Measurements from ENCODE around the gene CLHC1.
A peak's percentile ranks its signal among the peaks of the same experiment; 100 is the strongest.
"Not testable (repeated sequence)": the region's sequence is repeated elsewhere in the genome, so short reads cannot be mapped to it uniquely, and the experiment has no call there.

CLHC1 gene

GRCh38 chr2:55232084-55232862 lies at the start of gene CLHC1, which contains the start of gene RPS27A:
Gene CLHC1, minus strand, starts transcription at chr2:55232293. Its CDS starts 9,882 bp downstream, at chr2:55222411.
Gene RPS27A, plus strand, starts transcription at chr2:55232688. Its CDS starts 137 bp downstream, at chr2:55232825.
- peak; percentile 95 for DNase-seq

GRCh38 chr2:55280851-55281546 lies 48.9 kb upstream of the CLHC1 start:
- DNase-seq, result not testable (repeated sequence)

- not testable (repeated sequence) for DNase-seq
Observed at GRCh38 chr2:55279859-55280424, 47.8 kb upstream of the CLHC1 start.

- DNase-seq, result not testable (repeated sequence)
Observed at GRCh38 chr2:55279214-55279835, 47.2 kb upstream of the CLHC1 start.

- no peak for DNase-seq
Observed at GRCh38 chr2:55277310-55277709, 45.2 kb upstream of the CLHC1 start.

GRCh38 chr2:55274346-55274745 lies 42.3 kb upstream of the CLHC1 start:
- not testable (repeated sequence) for DNase-seq

- DNase-seq, result no peak
Observed at GRCh38 chr2:55269645-55269990, 37.5 kb upstream of the CLHC1 start.

- peak; percentile 83 for DNase-seq
Observed at GRCh38 chr2:55268907-55269644, 37.0 kb upstream of the CLHC1 start, which contains the start of gene MTIF2. Gene MTIF2, minus strand, starts transcription at chr2:55269231. Its CDS starts 5,373 bp downstream, at chr2:55263858.

DNA sequence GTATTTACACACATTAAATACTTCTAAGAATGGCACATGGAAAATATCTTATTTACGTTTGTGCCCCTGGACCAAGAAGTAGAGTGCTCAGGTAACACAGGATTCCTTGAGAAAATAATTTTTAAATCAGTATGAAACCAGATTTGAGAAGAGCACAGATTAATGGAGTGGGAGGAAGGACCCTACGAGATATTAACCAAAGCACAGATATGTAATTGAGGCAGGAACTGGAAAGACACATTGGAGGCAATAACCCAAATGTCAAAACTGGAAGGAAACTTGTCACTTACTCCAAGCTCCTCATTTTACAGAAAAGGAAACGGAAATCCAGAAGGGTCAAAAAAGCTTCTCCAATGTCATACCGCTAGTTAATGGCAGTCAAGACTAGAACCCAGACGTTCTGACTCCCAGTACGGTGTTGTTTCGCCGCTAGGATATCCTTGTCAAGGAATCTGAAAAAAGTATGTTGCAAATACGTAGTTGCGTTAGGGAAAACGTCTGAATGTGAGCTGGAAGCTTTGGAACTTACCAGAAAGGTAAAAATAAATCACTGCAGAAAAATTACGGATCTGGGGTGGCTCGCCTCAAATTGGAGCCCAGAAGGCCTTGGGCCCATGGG lies 36.3 kb upstream of the CLHC1 start:
- no peak for DNase-seq

GRCh38 chr2:55259586-55259985 lies 27.5 kb upstream of the CLHC1 start:
- not testable (repeated sequence) for DNase-seq

DNA sequence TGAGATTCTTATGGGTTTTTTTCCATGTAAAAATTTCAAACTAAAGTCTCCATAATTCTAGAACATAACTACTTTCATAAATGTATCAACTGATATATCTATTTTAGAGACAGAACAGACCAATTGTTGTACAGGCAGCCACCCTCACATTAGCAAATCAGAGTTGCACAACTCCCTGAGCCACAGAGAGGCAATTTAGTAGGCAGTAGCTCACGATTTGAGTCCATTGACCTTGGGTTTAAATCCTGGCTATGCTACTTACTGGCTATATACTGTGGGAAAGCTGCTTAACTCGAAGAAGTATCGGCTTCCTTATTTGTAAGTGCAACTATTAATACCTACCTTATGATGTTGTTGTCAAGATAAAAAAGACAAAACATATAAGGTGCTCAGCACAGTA lies 20.7 kb upstream of the CLHC1 start:
- DNase-seq, result no peak

DNA sequence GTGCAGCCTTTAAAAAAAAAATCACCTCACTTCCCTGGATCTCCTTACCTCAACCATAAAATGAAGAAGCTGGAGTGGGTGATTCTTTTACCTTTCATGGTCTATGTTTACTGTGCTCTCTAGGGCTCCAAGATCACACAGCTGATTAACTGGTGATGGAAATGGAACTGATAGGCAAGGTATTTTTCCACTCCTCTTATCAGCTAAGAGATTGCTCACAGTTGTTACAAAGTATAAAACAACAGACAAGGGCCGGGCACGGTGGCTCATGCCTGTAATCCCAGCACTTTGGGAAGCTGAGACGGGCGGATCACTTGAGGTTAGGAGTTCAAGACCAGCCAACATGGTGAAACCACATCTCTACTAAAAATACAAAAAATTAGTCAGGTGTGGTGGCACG lies 14.9 kb upstream of the CLHC1 start:
- no peak for DNase-seq

GRCh38 chr2:55245411-55245810 lies 13.3 kb upstream of the CLHC1 start:
- no peak for DNase-seq

GRCh38 chr2:55242617-55243016 lies 10.5 kb upstream of the CLHC1 start:
- DNase-seq, result no peak

DNA sequence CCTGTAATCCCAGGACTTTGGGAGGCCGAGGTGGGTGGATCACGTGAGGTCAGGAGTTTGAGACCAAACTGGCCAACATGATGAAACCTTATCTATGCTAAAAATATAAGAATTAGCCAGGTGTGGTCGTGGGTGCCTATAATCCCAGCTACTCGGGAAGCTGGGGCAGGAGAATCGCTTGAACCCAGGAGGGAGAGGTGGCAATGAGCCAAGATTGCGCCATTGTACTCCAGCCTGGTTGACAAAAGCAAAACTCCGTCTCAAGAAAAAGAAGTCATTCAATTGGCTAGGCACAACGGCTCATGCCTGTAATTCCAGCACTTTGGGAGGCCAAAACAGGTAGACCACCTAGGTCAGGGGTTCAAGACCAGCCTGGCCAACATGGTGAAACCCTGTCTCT lies 9.5 kb upstream of the CLHC1 start:
- not testable (repeated sequence) for DNase-seq

DNA sequence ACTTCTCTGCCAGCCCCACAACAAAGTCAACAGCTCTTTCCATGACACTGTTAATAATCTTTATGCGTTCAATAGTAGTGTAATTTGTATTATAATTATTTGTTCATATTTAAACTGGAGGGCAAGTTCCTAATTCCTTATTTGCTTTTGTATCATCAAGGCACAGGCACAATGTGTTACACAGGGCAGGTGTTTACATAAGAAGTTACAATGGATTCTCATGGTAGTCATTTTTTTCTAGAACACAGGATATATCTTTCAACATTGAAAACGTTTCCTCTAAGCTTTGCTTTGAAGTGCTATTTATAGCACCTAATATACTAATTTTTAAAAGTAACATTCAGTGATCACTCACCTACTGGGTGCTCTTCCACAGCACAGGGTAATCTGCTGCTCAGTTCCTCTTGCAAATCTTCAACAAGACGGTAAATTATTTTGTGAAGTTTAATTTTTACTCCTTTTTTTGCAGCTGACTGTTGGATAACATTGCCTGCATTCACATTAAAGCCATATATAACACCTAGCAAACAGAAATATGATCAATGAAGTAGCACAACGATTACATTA lies 7.6 kb upstream of the CLHC1 start:
- no peak for DNase-seq

GRCh38 chr2:55236992-55237543 lies 5.0 kb upstream of the CLHC1 start:
- DNase-seq, result no peak

DNA sequence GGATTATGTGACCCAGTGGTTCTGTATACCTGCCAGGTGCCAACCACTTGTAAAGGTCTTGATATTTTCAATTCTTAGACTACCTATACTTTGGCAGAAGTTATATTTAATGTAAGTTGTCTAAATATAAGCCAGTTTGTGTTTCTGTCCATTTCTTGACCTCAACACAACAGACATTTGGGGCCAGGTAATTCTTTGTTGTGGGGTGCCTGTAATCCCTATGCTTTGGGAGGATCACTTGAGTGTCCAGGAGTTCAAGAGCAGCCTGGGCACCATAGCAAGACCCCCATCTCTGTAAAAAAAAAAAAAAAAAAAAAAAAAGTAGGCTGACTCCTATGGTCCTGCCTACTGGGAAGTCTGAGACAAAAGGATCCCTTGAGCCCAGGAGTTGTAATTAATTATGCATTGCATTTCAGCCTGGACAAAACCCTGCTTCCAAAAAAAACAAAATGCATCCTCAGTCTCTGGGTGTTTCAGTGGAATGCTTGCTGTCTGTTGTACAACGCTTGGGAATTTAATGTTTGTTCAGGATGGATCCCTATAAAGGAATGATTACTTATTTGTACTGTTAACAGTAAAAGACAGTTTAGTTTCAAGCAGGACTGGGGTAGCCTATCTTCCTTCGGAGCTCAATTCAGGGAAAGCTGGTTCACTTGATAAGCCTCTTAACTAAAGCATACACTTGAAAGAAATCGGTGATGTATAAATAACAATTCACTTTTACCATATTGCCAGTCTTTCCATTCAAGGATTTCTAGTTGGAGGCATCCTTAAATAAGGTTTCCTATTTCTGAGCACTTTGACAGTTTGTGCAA lies 3.8 kb upstream of the CLHC1 start:
- DNase-seq, result no peak

GRCh38 chr2:55233658-55233940 lies 1.5 kb upstream of the CLHC1 start:
- DNase-seq, result no peak

GRCh38 chr2:55232863-55233657 lies 967 bp upstream of the CLHC1 start:
- DNase-seq, result peak; percentile 55

All from activated CD4-positive, alpha-beta T cell treated with anti-CD3 and anti-CD28 coated beads, Interleukin-2, amount 50 U/mL, for 1 hour (primary cell).